PFSK-1 (cell line): Measurements from ENCODE around the gene ECD.

Experiments used
- FOXP2 ChIP-seq: optimal IDR thresholded peaks from 2 replicates; pipeline ENCODE3; 2011; ENCODE audit warnings: borderline replicate concordance, control low read depth, inconsistent platforms; ENCODE audit not compliant: insufficient read depth; ENCODE audit errors: extremely low read length, extremely low read depth
- POLR2AphosphoS5 ChIP-seq: IDR thresholded peaks from 2 replicates; pipeline ENCODE4 v1.6.1; 2012; ENCODE audit warnings: low read depth, mild to moderate bottlenecking, control low read depth, low read length, moderate library complexity
- REST ChIP-seq, 2 experiments: IDR thresholded peaks; 2 replicates each; pipeline versions ENCODE4 v1.6.1 to v1.8.0; 2011 to 2012; ENCODE audit warnings: low read depth in 2 of 2, low read length in 2 of 2, control low read depth in 1 of 2, inconsistent platforms in 1 of 2, mild to moderate bottlenecking in 1 of 2, moderate library complexity in 1 of 2; ENCODE audit not compliant: insufficient read depth in 1 of 2
- TAF1 ChIP-seq: IDR thresholded peaks from 2 replicates; pipeline ENCODE4 v1.6.1; 2012; ENCODE audit warnings: low read length, control low read depth, borderline replicate concordance; ENCODE audit not compliant: insufficient read depth

DNA sequence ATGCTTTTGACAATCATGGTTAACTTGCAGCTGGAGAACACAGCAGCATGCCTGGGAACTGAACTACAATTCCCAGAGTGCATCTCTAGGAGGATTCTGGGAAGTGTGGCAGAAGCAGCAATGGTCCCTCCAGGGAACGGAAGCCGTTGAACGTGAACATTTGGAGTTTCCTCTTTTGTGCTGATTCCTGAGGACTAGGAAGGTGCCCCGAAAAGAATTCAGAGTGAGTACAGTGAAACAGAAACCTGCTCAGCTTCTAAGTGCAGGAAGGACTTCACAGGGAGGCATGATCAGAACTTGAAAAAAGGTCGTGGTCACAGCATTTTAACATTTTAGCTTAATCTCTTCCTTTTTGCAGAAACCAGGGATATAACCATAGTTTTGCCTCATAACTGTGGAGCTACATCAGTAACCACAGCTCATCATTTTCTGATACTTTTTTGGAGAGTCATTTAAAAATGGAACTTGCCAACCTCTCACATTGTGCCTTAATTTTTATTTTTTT lies 57.4 kb downstream of the ECD start, which contains the start of gene NUDT13:
- TF ChIP-seq POLR2AphosphoS5 (peak; percentile 87; the same call in 1 of the 2 replicates), REST (IDR thresholded peaks at IDR 0.05; ENCODE audit: insufficient read depth in 1 of 2, low read depth in 2 of 2, low read length in 2 of 2) (no peak), FOXP2 (no peak), TAF1 (peak; percentile 61; the same call in 1 of the 2 replicates)
